Measurements from ENCODE around the gene NAMPT. TPM values are rescaled to one million over a fixed set of nuclear protein-coding genes. Genes with fewer than 3 reads are reported as not detected.

Gene NAMPT
- total RNA-seq, 1 donor from 2014 or later, result 286 TPM

- intact Hi-C loops (cut with DNase I), result no loop called here
- DNase-seq (ENCODE audit: low spot score) (no peak), ATAC-seq (no peak)
Observed at GRCh38 chr7:106206826-106207541, 77.8 kb downstream of the NAMPT start.

GRCh38 chr7:106205621-106206222 is 79.1 kb downstream of the NAMPT start:
- no peak for DNase-seq (ENCODE audit: low spot score)
- ATAC-seq, result no peak
- intact Hi-C loops (cut with DNase I), result no loop called here

GRCh38 chr7:106203473-106203872 is 81.3 kb downstream of the NAMPT start:
- intact Hi-C loops (cut with DNase I), result no loop called here
- ATAC-seq (no peak), DNase-seq (ENCODE audit: low spot score) (no peak)

DNA sequence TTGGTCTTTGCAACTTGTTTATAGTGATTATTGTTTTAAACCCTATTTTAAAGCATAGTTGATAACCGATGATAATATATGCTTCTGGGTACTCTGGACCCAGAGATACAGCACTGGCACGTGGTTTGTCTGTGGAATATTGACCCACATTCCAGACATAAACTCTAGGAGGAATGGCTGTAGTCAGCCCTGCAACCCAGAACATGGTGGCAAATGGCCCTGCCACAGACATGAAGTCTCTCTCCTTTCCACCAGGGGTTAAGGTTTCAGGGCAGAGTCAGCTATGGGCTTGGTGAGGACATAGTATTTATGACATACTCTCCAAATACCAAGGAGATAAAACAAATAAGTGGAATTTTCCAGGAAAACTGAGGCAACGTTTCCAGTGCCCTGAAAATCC is 83.6 kb downstream of the NAMPT start:
- ATAC-seq, result no peak
- DNase-seq (ENCODE audit: low spot score), result no peak
- intact Hi-C loops (cut with DNase I), result no loop called here

GRCh38 chr7:106199813-106200364 is 84.9 kb downstream of the NAMPT start:
- ATAC-seq, result no peak
- DNase-seq (ENCODE audit: low spot score), result no peak
- intact Hi-C loops (cut with DNase I), result no loop called here

- intact Hi-C loops (cut with DNase I), result no loop called here
- no peak for ATAC-seq
- no peak for DNase-seq (ENCODE audit: low spot score)
Observed at GRCh38 chr7:106199024-106199423, 85.8 kb downstream of the NAMPT start.

Other genes starting within 250 kb of the NAMPT start
- gene SYPL1, start 172.7 kb downstream of the NAMPT start, total RNA-seq, result 83.5 TPM